PC-3 (cell line): ENCODE measurements around the gene TMEM218. TPM values are rescaled to one million over a fixed set of nuclear protein-coding genes. Genes with fewer than 3 reads are reported as not detected.

Source experiments
- ATAC-seq: fragments of 200-7000 bp; cut with Tn5 transposase; 2 replicates; pipeline ENCODE4 v1.9.1; 2020; ENCODE audit warnings: mild to moderate bottlenecking, moderate library complexity
- BruUV-seq: library from RNA; stranded (reverse); fragments of 400-500 nt; replicated peaks from 2 replicates; lab custom pipeline; 2021; lab: Mats Ljungman, UMichigan
- CTCF ChIA-PET: fragments of 300-600 bp; sonication (Branson Sonifier 250); formaldehyde crosslinking; loops from one replicate; lab custom pipeline; 2022; ENCODE audit warnings: antibody characterized with exemption; lab: Charles Lee
- POLR2A ChIA-PET: fragments of 300-600 bp; sonication (Branson Sonifier 250); formaldehyde crosslinking; loops from one replicate; lab custom pipeline; 2022; ENCODE audit warnings: antibody characterized with exemption; ENCODE audit not compliant: unreplicated experiment; lab: Charles Lee
- DNase-seq: peaks from one replicate; pipeline ENCODE4 v3.0.0-alpha.2; 2015
- H2AFZ ChIP-seq: fragments of 300-600 bp; sonication (generic); 2 replicates; pipeline ENCODE4 v1.6.0; 2016; ENCODE audit warnings: antibody characterized with exemption, low read length
- H3F3A ChIP-seq: fragments of 300-600 bp; sonication (generic); one replicate; pipeline ENCODE4 v1.6.0; 2017; ENCODE audit warnings: antibody characterized with exemption, low read length, control low read depth, mild to moderate bottlenecking; ENCODE audit not compliant: unreplicated experiment
- H3K27ac ChIP-seq: fragments of 300-600 bp; sonication (generic); 2 replicates; pipeline ENCODE4 v1.5.1; 2016; ENCODE audit warnings: mild to moderate bottlenecking, low read length
- H3K27me3 ChIP-seq: fragments of 300-600 bp; sonication (generic); 2 replicates; pipeline ENCODE4 v1.6.1; 2016; ENCODE audit warnings: low read length, mixed read lengths
- H3K36me3 ChIP-seq: fragments of 300-600 bp; sonication (generic); 2 replicates; pipeline ENCODE4 v1.6.1; 2016; ENCODE audit warnings: low read depth, mixed run types, low read length, mixed read lengths
- H3K4me1 ChIP-seq: fragments of 300-600 bp; sonication (generic); 2 replicates; pipeline ENCODE4 v1.5.1; 2016; ENCODE audit warnings: low read length; ENCODE audit not compliant: insufficient read depth
- H3K4me2 ChIP-seq: fragments of 300-600 bp; sonication (generic); 2 replicates; pipeline ENCODE4 v1.6.0; 2016; ENCODE audit warnings: low read length
- H3K4me3 ChIP-seq: fragments of 300-600 bp; sonication (generic); 2 replicates; pipeline ENCODE4 v1.5.1; 2016; ENCODE audit warnings: mild to moderate bottlenecking, low read length, mixed read lengths
- H3K79me2 ChIP-seq: fragments of 300-600 bp; sonication (generic); 2 replicates; pipeline ENCODE4 v1.6.1; 2017; ENCODE audit warnings: low read length, mixed read lengths
- H3K9ac ChIP-seq: fragments of 300-600 bp; sonication (generic); 2 replicates; pipeline ENCODE4 v1.6.0; 2016; ENCODE audit warnings: mild to moderate bottlenecking, low read length
- H3K9me2 ChIP-seq: fragments of 300-600 bp; sonication (generic); replicated peaks from 2 replicates; pipeline ENCODE4 v1.6.1; 2016; ENCODE audit warnings: mixed run types, low read length, mixed read lengths
- H3K9me3 ChIP-seq: fragments of 300-600 bp; sonication (generic); 2 replicates; pipeline ENCODE4 v1.6.1; 2016; ENCODE audit warnings: low read length, mixed read lengths
- H4K20me1 ChIP-seq: fragments of 300-600 bp; sonication (generic); 2 replicates; pipeline ENCODE4 v1.6.1; 2016; ENCODE audit warnings: low read length, mixed read lengths
- CTCF ChIP-seq: fragments of 300-600 bp; sonication (generic); conservative IDR thresholded peaks from 2 replicates; pipeline ENCODE4 v1.5.1; 2017; ENCODE audit warnings: antibody characterized with exemption, low read depth, mild to moderate bottlenecking, low read length
- EZH2 ChIP-seq: fragments of 300-600 bp; sonication (generic); IDR thresholded peaks from one replicate; pipeline ENCODE4 v1.6.1; 2017; ENCODE audit warnings: antibody characterized with exemption, mild to moderate bottlenecking, low read length; ENCODE audit not compliant: unreplicated experiment
- EZH2phosphoT487 ChIP-seq: fragments of 300-600 bp; sonication (generic); IDR thresholded peaks from 2 replicates; pipeline ENCODE4 v1.6.1; 2018; ENCODE audit warnings: mild to moderate bottlenecking, antibody characterized with exemption, low read length, borderline replicate concordance
- intact Hi-C: fragments of 100-400 bp; cut with micrococcal nuclease; formaldehyde crosslinking; loops from 2 replicates; pipeline ENCODE4 v1.9.0; 2023
- total RNA-seq: library from RNA; depleted of rRNA; stranded (reverse); fragments of >200 nt; gene quantifications from 2 replicates; pipeline ENCODE4 v1.2.3, GENCODE V29; 2014

TMEM218 gene
- total RNA-seq, 1 experiment from 2014 or later, result 37.0 TPM

- no peaks in the 10 kb centered on the region for H3K9me3 ChIP-seq
- POLR2A ChIA-PET, result no interaction called here
- intact Hi-C loops, result no loop called here
- CTCF ChIA-PET, result no interaction called here
- peaks cover 14% of the 10 kb centered on the region for H3K79me2 ChIP-seq
- ATAC-seq (no peak), DNase-seq (no peak)
- H3K4me2 ChIP-seq, result no peak overlapping the region
- H3K9me2 ChIP-seq, result no peaks in the 10 kb centered on the region
- no TSS peak for BruUV-seq
- no peaks in the 10 kb centered on the region for H3F3A ChIP-seq
- no peak overlapping the region for H2AFZ ChIP-seq
- no peak overlapping the region for H3K4me3 ChIP-seq
- no peaks in the 10 kb centered on the region for H4K20me1 ChIP-seq
- no peak for TF ChIP-seq EZH2phosphoT487
- no peak for TF ChIP-seq CTCF
- no peak for TF ChIP-seq EZH2
- no peak overlapping the region for H3K27ac ChIP-seq
- peaks cover 7% of the 10 kb centered on the region for H3K4me1 ChIP-seq
- no peaks in the 10 kb centered on the region for H3K27me3 ChIP-seq
- H3K36me3 ChIP-seq, result no peaks in the 10 kb centered on the region
- no peak overlapping the region for H3K9ac ChIP-seq
Measured at GRCh38 chr11:125105926-125106325, 5.5 kb downstream of the TMEM218 start.

GRCh38 chr11:125102510-125102909 lies 8.9 kb downstream of the TMEM218 start:
- BruUV-seq, result no TSS peak
- H3K27me3 ChIP-seq, result no peaks in the 10 kb centered on the region
- CTCF ChIA-PET, result no interaction called here
- POLR2A ChIA-PET, result no interaction called here
- intact Hi-C loops, result no loop called here
- H4K20me1 ChIP-seq, result no peaks in the 10 kb centered on the region
- no peak for DNase-seq
- H3K9me3 ChIP-seq, result no peaks in the 10 kb centered on the region
- no peak overlapping the region for H3K9ac ChIP-seq
- H3K4me2 ChIP-seq, result no peak overlapping the region
- H3K36me3 ChIP-seq, result no peaks in the 10 kb centered on the region
- no peaks in the 10 kb centered on the region for H3F3A ChIP-seq
- no peaks in the 10 kb centered on the region for H3K9me2 ChIP-seq
- no peak overlapping the region for H3K4me3 ChIP-seq
- ATAC-seq, result no peak
- no peak overlapping the region for H2AFZ ChIP-seq
- no peaks in the 10 kb centered on the region for H3K79me2 ChIP-seq
- TF ChIP-seq EZH2, result no peak
- TF ChIP-seq EZH2phosphoT487, result no peak
- TF ChIP-seq CTCF, result no peak
- H3K4me1 ChIP-seq, result no peaks in the 10 kb centered on the region
- H3K27ac ChIP-seq, result no peak overlapping the region

GRCh38 chr11:125102025-125102424 lies 9.4 kb downstream of the TMEM218 start:
- Histone ChIP-seq H3K9me3 (no peaks in the 10 kb centered on the region), H4K20me1 (no peaks in the 10 kb centered on the region), H3K36me3 (peaks cover 5% of the 10 kb centered on the region; the same call in 1 of the 2 replicates), H3F3A (no peaks in the 10 kb centered on the region), H3K4me3 (no peak overlapping the region), H3K4me2 (no peak overlapping the region), H3K4me1 (no peaks in the 10 kb centered on the region), H3K9me2 (no peaks in the 10 kb centered on the region), H3K79me2 (no peaks in the 10 kb centered on the region), H3K9ac (no peak overlapping the region), H3K27ac (no peak overlapping the region), H3K27me3 (no peaks in the 10 kb centered on the region), H2AFZ (no peak overlapping the region)
- no TSS peak for BruUV-seq
- intact Hi-C loops, result no loop called here
- DNase-seq (no peak), ATAC-seq (no peak)
- ChIA-PET CTCF (no interaction called here), POLR2A (no interaction called here)
- TF ChIP-seq EZH2 (no peak), CTCF (no peak), EZH2phosphoT487 (no peak)
